Sigmoid colon (tissue), 7 donors: ENCODE results near the gene HDAC9. TPM values are rescaled to one million over a fixed set of nuclear protein-coding genes. Genes with fewer than 3 reads are reported as not detected.

ENCODE experiments used
- DNase-seq: peaks from one replicate; pipeline ENCODE4 v3.0.0-alpha.2; 2019
- H3K27ac ChIP-seq, 4 donors: fragments of 200-600 bp; sonication (generic); one replicate each; pipeline ENCODE4 v1.5.1; 2016 to 2019; ENCODE audit warnings: mild to moderate bottlenecking in 1 of 4
- H3K27me3 ChIP-seq, 3 donors: fragments of 200-600 bp; sonication (generic); one replicate each; pipeline ENCODE4 v1.5.1; 2019; ENCODE audit warnings: mild to moderate bottlenecking in 1 of 3
- H3K36me3 ChIP-seq, 4 donors: fragments of 200-600 bp; sonication (generic); one replicate each; pipeline ENCODE4 v1.5.1; 2016 to 2019
- H3K4me1 ChIP-seq, 4 donors: fragments of 200-600 bp; sonication (generic); one replicate each; pipeline ENCODE4 v1.5.1; 2017 to 2019
- H3K4me3 ChIP-seq, 4 donors: fragments of 200-600 bp; sonication (generic); one replicate each; pipeline ENCODE4 v1.5.1; 2017 to 2019; ENCODE audit warnings: mild to moderate bottlenecking in 2 of 4, moderate library complexity in 1 of 4
- H3K9me3 ChIP-seq, 4 donors: fragments of 200-600 bp in 3 of 4; sonication (generic) in 3 of 4; one replicate each; pipeline versions ENCODE4 v1.5.1 to v1.6.1; 2013 to 2019
- EP300 ChIP-seq, 4 donors: sonication (generic); formaldehyde crosslinking; IDR thresholded peaks; one replicate each; pipeline ENCODE4 v1.6.1; 2017; ENCODE audit warnings: antibody characterized with exemption in 4 of 4
- POLR2A ChIP-seq, 2 donors: fragments of 450-650 bp; IDR thresholded peaks; one replicate each; pipeline ENCODE4 v1.6.1; 2016; ENCODE audit warnings: antibody characterized with exemption in 2 of 2, mild to moderate bottlenecking in 2 of 2, moderate library complexity in 2 of 2
- POLR2AphosphoS5 ChIP-seq, 4 donors: sonication (generic); formaldehyde crosslinking; IDR thresholded peaks; one replicate each; pipeline ENCODE4 v1.6.1; 2017; ENCODE audit warnings: antibody characterized with exemption in 4 of 4
- WGBS, 2 donors: extraction: QIAGEN DNeasy Blood & Tissue Kit; methylation state at CpG; one replicate each; pipeline ENCODE4 v1.1.7; 2013; 5-methylcytosine and 5-hydroxymethylcytosine counted together
- intact Hi-C: fragments of 100-400 bp; cut with DNase I; formaldehyde crosslinking; loops from one replicate; pipeline ENCODE4 v1.15.1; 2023
- polyA plus RNA-seq, 3 donors: library from polyadenylated mRNA; stranded (reverse); fragments of 200-250 nt; gene quantifications; one replicate each; pipeline ENCODE4 v1.2.3, GENCODE V29; 2013
- total RNA-seq, 4 donors: library from RNA; depleted of rRNA; stranded (reverse); fragments of >200 nt; gene quantifications; one replicate each; pipeline ENCODE4 v1.1.0, GENCODE V29; 2016
- TF ChIP-seq, protein P1 (sequence below), 4 experiments: fragments of 450-650 bp in 3 of 4; fragments of 200-600 bp in 1 of 4; IDR thresholded peaks; one replicate each; pipeline ENCODE4 v1.5.1; 2016 to 2019; ENCODE audit warnings: antibody characterized with exemption in 4 of 4, mild to moderate bottlenecking in 3 of 4, moderate library complexity in 2 of 4
- donor health status: healthy with polysubstance abuse.
- donor health status: Bipolar disorder and iron deficiency.
- donor health status: healthy.

The HDAC9 gene
- total and polyA plus RNA-seq, 7 donors: 2.4 to 38.2 (median 22.2) TPM

DNA sequence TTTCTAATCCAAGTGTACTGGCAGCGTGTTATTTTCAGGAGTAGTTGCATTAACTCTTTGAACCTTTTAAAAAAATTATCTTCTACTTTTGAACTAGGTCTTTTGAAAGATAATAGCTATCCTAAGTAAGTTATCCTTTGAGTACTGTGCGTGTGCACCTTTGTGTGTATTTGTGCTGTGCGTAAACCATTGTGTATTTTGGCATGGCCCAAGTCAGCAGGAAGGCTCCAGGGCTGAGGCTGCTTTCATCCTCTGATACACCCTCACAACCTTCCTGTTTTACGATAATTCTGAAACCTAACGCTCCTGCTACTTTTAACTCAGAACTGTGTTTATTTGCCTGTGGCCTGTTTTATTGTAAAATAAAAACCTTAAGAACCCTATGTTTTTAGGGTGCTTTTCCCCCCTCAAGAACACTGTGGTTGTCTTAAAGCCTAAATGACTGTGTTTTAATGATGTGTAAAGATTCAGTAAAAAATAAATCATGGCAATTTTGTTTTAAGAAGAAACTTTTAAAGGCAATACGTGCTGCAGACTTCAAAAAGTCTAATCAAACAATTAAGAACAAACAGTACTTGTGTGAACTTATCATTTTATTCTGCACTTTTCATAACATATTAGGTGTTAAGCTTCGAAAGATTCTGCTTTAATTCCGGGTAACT is 57.5 kb downstream of the HDAC9 start:
- H3K36me3 ChIP-seq: no peaks in the 10 kb centered on the region
- DNase-seq: no peak
- H3K27me3 ChIP-seq: no peaks in the 10 kb centered on the region
- peaks cover 0 to 23% (median 12%) of the 10 kb centered on the region in 4 donors for H3K4me1 ChIP-seq
- H3K27ac ChIP-seq: peak overlapping the region in 3 of 4 donors; percentile 9 to 20 (median 14)
- TF ChIP-seq POLR2AphosphoS5 (IDR thresholded peaks at IDR 0.05) (no peak), EP300 (IDR thresholded peaks at IDR 0.05) (no peak), POLR2A (IDR thresholded peaks at IDR 0.05) (no peak)
- TF ChIP-seq, protein P1, sequence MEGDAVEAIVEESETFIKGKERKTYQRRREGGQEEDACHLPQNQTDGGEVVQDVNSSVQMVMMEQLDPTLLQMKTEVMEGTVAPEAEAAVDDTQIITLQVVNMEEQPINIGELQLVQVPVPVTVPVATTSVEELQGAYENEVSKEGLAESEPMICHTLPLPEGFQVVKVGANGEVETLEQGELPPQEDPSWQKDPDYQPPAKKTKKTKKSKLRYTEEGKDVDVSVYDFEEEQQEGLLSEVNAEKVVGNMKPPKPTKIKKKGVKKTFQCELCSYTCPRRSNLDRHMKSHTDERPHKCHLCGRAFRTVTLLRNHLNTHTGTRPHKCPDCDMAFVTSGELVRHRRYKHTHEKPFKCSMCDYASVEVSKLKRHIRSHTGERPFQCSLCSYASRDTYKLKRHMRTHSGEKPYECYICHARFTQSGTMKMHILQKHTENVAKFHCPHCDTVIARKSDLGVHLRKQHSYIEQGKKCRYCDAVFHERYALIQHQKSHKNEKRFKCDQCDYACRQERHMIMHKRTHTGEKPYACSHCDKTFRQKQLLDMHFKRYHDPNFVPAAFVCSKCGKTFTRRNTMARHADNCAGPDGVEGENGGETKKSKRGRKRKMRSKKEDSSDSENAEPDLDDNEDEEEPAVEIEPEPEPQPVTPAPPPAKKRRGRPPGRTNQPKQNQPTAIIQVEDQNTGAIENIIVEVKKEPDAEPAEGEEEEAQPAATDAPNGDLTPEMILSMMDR (IDR thresholded peaks at IDR 0.05): no peak
- WGBS, 2 donors: 27 to 45% methylated on average over 8 of the region's 8 CpGs
- intact Hi-C loops: no loop called here
- no peak overlapping the region for H3K4me3 ChIP-seq
- H3K9me3 ChIP-seq: no peaks in the 10 kb centered on the region

DNA sequence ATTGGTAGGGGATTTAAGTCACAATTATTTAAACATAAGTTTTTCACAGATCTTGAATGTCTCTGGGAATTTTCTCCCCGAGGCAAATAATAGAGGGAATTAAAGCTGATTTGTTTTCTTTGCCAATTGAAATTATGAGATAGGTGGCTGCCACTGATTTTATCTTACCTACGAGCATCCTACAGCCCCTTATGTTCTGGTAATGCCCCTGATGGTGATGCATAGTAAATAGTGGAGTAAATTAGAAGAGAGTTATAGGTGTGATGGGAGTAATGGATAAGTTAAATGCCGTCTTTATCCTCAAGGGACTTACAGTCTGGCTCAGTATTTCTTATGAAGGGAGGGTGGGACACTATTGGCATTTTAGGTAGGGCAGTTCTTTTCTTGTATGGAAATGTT is 58.1 kb downstream of the HDAC9 start:
- H3K4me1 ChIP-seq: peaks cover 0 to 23% (median 12%) of the 10 kb centered on the region in 4 donors
- no peaks in the 10 kb centered on the region for H3K9me3 ChIP-seq
- 79 to 82% methylated on average over 3 of the region's 3 CpGs for WGBS, 2 donors
- H3K4me3 ChIP-seq: no peak overlapping the region
- no peak for DNase-seq
- no peaks in the 10 kb centered on the region for H3K27me3 ChIP-seq
- peak overlapping the region in 1 of 4 donors; percentile 9 for H3K27ac ChIP-seq
- intact Hi-C loops: no loop called here
- no peaks in the 10 kb centered on the region for H3K36me3 ChIP-seq
- no peak for TF ChIP-seq POLR2AphosphoS5 (IDR thresholded peaks at IDR 0.05)
- TF ChIP-seq EP300 (IDR thresholded peaks at IDR 0.05): no peak
- TF ChIP-seq, protein P1 (IDR thresholded peaks at IDR 0.05): no peak
- no peak for TF ChIP-seq POLR2A (IDR thresholded peaks at IDR 0.05)

DNA sequence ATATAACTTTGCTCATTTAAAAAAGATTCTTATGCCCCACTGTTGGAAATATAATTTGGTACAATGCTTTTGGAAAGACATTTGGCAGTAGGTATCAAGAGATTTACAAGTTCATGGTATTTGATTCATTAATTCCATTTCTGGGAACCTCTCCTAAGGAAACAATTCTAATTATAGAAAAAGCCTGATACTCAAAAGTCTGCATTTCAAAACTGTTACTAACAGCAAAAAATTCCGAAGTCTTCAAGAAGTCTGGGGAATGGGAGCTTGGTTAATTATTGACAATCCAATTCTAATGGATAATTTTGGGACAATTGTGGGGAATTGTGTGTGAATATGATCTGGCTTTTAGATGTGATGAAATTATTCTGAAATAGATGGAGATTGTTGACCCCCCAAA is 59.6 kb downstream of the HDAC9 start:
- DNase-seq: no peak
- Histone ChIP-seq H3K9me3 (no peaks in the 10 kb centered on the region), H3K27ac (no peak overlapping the region), H3K4me3 (no peak overlapping the region), H3K27me3 (no peaks in the 10 kb centered on the region), H3K36me3 (no peaks in the 10 kb centered on the region), H3K4me1 (peaks cover 0 to 23% (median 12%) of the 10 kb centered on the region in 4 donors)
- intact Hi-C loops: no loop called here
- TF ChIP-seq POLR2A (IDR thresholded peaks at IDR 0.05) (no peak), EP300 (IDR thresholded peaks at IDR 0.05) (no peak), POLR2AphosphoS5 (IDR thresholded peaks at IDR 0.05) (no peak)
- TF ChIP-seq, protein P1 (IDR thresholded peaks at IDR 0.05): no peak
- 88 to 93% methylated on average over 1 of the region's 1 CpG for WGBS, 2 donors

DNA sequence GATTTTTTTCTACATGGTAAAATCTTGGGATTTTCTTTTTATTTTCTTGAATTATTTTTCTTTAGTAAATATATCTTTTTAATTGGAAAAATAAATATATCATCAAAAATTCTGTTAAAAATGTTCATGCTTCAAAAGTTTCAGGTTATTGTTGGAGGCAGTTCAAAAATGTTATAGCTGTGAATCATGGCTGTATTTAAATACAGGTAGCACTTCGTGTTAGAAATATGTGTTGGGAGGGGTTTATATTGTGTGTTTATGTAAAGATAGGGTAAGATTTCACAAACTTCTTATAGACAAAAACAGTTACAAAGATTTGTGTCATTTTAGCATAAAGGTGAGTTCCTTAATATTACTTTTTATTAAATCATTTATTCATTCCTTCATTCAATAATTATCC is 60.4 kb downstream of the HDAC9 start:
- peaks cover 0 to 23% (median 12%) of the 10 kb centered on the region in 4 donors for H3K4me1 ChIP-seq
- no peak overlapping the region for H3K4me3 ChIP-seq
- no peak for DNase-seq
- H3K9me3 ChIP-seq: no peaks in the 10 kb centered on the region
- no peaks in the 10 kb centered on the region for H3K36me3 ChIP-seq
- intact Hi-C loops: no loop called here
- no peaks in the 10 kb centered on the region for H3K27me3 ChIP-seq
- no peak for TF ChIP-seq EP300 (IDR thresholded peaks at IDR 0.05)
- no peak for TF ChIP-seq POLR2AphosphoS5 (IDR thresholded peaks at IDR 0.05)
- TF ChIP-seq, protein P1 (IDR thresholded peaks at IDR 0.05): no peak
- TF ChIP-seq POLR2A (IDR thresholded peaks at IDR 0.05): no peak
- H3K27ac ChIP-seq: no peak overlapping the region
- 32 to 71% methylated on average over 1 of the region's 1 CpG for WGBS, 2 donors

DNA sequence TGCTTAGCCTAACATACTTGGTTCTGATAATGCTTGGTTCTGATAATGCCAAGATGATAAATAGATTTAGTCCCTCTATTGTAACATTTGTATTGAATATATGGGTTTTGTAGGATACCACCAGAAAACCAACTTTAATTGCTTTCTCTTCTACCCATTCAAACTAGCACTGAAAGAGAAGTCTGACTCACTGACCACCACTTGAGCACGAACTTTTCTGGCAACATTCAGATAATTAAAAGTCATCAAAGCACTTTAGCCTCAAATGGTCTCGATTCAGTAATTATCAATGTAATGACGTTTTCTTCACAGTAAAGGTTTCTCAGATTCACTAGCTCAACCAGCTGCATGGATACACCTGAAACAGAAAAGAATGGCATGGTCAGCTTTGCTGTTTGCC is 63.0 kb downstream of the HDAC9 start:
- intact Hi-C loops: no loop called here
- Histone ChIP-seq H3K4me1 (peaks cover 0 to 2% (median 0%) of the 10 kb centered on the region in 4 donors), H3K27ac (no peak overlapping the region), H3K4me3 (no peak overlapping the region), H3K36me3 (no peaks in the 10 kb centered on the region), H3K27me3 (no peaks in the 10 kb centered on the region), H3K9me3 (no peaks in the 10 kb centered on the region)
- DNase-seq: no peak
- no peak for TF ChIP-seq POLR2AphosphoS5 (IDR thresholded peaks at IDR 0.05)
- WGBS, 2 donors: 73 to 78% methylated on average over 3 of the region's 3 CpGs
